Measurements from ENCODE around the gene TANC1.

TANC1 gene

DNA sequence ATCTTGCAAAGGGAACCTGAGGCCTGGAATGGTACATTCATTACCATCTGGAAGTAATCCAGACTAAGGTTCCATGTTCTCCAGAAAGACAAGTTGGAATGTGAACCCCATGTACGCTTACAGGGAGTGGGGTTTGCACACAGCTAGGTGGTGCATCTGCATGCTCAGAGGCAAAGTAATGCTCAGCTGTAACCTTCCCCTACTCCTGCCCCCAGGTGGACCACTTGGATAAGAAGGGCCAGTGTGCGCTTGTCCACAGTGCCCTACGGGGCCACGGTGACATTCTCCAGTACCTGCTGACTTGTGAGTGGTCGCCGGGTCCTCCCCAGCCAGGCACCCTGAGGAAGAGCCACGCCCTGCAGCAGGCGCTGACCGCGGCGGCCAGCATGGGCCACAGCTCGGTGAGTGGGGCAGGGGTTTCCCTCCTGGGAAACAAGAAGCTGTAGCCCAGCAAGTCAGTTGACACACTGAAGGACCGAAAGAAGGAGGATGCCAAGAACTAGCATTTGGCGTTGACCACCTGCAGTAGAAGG lies 228.0 kb downstream of the TANC1 start:
- no peak for DNase-seq (ENCODE audit: low spot score)

- no peak for DNase-seq (ENCODE audit: low spot score)
Measured at GRCh38 chr2:159199236-159199635, 230.8 kb downstream of the TANC1 start.

DNA sequence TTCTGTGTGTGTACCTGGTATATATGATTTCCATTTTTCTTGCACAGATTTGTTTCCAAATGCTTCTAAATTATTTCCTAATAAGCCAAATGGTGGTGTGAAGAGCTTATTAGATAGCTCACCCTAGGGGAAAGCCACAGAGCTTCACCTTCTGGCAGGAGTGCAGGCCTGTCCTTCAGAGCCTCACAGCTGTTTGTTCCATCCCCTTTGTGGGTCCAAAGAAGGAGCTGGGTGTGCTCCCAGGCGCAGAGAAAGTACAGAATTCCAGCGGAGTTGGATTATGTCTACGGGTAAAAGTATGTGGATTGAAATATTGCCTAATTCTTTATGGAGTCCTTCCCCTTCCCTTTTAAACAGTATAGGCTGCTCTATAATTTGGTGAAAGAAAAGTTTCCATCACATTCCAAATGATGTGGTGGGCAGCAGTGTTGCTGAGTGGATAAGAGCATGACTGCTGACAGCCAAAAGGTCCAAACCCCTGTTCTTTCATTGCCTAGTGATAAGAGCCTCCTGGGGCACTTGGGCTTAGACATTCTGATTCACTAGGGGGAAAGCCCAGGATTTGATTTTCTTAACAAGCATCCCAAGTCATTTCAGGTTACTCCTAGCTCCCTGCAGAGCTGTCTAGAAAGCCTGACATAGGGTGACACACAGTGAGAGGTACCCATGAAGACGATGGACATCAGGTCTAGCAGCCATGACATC lies 231.5 kb downstream of the TANC1 start:
- no peak for DNase-seq (ENCODE audit: low spot score)

GRCh38 chr2:159200498-159200897 lies 232.1 kb downstream of the TANC1 start:
- DNase-seq (ENCODE audit: low spot score), result no peak

DNA sequence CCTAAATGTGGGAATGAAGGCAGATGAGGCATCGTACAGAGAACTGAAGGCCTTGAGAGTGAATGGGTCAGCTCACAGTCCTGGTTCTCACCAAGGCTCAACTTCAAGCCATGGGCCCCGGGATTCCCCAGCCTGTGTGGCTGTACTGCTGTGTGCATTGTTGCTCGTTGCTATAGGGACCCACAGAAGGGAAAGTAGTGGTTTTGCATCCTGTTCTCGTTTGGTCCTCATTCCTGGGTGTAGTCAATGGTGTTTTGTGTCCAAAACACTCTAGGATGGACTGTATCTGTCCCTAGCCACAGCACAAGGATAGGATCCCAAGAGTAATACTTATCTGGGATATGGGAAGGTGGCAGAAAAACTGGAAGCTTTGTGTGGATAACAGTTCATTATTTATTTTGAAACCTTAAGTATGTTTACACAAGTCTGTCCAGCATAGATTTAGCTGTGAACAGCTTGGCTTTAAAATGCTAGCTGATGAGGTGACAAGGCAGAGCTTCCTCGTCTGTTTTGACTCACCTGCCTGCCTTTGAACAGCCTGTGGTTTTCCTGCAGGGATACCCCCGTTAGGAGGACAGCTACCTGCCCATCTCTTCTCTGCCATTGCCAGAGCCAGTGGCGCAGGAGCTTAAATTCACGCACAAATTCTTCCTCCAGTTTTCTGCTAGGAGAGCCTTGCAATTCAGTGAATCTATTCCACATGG lies 233.1 kb downstream of the TANC1 start:
- no peak for DNase-seq (ENCODE audit: low spot score)

- no peak for DNase-seq (ENCODE audit: low spot score)
Measured at GRCh38 chr2:159202568-159203071, 234.2 kb downstream of the TANC1 start.

- DNase-seq (ENCODE audit: low spot score), result no peak
Measured at GRCh38 chr2:159204381-159205144, 236.1 kb downstream of the TANC1 start.

DNA sequence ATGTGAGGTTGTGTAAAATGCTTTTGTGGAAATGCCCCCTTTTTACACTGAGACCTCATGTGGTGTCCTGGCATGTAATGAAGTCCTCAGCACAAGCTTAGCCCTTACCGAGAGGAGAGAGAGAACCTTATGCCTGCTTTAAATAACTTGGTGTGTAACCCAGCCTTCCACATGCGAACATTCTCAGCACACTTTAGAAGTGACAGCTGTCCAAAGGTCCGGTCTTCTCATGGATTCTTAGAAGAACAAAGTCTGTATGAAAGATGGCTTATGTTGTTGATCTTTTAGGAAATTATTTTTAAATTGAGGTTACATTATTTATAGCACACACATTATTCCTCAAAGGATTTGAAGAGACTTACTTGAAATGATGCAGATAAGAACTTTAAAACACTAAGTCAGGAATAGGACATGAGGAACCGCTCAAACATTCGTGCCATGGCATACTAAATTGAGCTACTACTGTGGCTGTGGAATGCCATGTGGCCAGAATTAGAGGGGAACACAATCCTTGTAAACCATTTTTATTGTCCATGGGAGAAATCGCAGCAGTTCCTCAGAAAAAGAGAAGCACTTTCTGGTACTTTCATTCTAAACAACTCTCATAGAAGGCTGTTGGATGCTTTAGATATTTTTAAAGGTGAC lies 238.4 kb downstream of the TANC1 start:
- no peak for DNase-seq (ENCODE audit: low spot score)

DNA sequence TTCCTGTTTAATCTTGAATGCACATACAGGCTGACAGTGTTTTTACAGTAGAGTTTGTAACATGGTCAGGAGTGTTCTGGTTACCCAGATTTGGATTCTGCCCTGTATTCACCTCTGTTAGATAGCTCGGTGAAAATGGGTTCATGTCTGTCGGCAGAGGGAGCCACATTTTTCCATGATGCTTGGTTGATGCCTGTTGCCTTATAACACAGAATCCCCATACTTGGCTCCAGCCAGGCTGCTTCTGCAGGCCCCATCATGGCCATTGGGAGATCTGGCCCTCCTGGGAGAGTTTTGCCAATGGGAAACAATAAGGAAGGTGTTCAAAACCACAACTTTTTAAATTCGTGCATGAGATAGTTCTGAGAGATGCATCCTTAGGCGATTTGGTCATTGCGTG lies 240.0 kb downstream of the TANC1 start:
- no peak for DNase-seq (ENCODE audit: low spot score)

- DNase-seq (ENCODE audit: low spot score), result no peak
Measured at GRCh38 chr2:159209341-159210306, 241.2 kb downstream of the TANC1 start.

DNA sequence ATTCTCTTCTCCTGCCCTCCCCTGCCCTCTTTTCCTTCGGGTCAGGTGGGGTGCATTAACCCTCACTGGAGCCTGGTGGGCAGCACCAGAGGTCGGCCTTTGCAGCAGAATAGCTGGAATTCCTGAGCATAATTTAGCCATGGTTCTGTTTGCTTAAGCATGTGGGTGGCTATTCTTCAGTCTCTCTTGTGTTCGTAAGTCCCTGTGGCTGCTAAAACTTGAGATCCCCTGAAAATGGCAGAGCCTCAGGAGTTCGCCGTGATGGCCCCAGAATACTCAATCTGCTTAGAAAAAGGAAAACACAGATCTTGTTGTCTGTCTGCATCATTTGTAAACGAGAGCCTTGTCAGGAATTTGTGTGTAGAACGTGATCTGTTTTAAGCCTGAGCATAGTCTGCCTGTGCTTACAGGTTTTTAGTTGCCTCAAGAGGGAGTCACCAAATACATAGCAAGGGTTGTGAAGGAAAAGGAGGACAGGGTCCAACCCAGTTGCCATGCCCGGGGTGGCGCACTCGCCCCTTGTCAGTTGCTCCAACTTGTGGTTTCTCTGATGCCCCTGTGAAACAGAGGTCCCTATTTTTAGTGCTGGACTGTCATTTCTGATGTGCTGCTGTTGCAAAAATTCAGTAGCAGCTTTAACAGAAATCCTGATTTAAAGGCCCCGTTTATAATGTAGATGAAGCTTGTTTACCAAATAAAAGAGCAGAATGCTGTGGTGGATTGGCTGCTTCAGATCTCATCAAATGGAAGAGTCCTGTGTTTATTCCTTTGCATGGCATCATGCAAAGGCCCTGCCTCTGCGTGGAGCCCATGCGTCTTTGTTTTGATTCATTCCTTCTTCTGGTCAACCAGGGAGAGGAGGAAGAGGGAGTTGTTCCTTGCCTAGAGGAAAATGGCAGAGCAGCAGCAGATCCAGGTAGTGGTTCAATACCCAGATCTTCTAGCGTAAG lies 243.3 kb downstream of the TANC1 start:
- no peak for DNase-seq (ENCODE audit: low spot score)

DNA sequence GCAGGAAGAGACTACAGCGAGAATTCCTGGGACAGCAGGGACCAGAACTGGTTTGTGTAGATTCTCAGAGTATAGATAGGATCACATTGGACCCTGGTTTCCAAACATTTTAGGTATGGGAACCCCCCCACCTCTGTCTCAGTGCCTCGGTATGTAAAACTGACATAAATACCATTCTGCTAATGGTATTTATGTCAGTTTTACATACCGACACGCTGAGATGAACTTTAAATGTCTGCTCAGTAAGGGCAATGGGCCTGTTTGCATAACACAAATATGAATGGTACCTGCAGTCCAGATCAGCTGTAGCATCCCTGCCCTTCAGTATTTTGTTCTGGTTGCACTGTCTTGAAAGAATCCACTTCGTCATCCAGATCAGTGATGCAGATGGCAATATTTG lies 244.9 kb downstream of the TANC1 start:
- DNase-seq (ENCODE audit: low spot score), result no peak

- no peak for DNase-seq (ENCODE audit: low spot score)
Measured at GRCh38 chr2:159214325-159214865, 246.0 kb downstream of the TANC1 start.

DNA sequence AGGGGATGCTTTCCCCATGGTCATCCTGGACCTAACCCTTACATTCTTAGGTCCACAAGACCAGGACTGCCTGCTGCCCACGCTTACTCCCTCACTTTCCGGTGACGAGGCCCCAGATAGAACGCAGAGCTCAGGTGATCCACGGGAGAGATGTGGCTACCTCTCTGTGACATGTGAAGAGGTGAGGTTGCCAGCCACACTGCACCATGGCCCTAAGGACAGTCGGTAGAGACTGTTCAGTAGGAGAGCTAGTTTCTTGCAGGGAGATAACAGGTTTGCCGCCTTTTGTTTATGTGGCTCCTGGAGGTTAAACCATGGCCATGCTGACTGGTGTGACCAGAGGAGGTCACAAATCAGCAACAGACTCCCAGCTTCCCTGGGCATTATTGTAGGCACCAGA lies 246.7 kb downstream of the TANC1 start:
- DNase-seq (ENCODE audit: low spot score), result no peak

DNA sequence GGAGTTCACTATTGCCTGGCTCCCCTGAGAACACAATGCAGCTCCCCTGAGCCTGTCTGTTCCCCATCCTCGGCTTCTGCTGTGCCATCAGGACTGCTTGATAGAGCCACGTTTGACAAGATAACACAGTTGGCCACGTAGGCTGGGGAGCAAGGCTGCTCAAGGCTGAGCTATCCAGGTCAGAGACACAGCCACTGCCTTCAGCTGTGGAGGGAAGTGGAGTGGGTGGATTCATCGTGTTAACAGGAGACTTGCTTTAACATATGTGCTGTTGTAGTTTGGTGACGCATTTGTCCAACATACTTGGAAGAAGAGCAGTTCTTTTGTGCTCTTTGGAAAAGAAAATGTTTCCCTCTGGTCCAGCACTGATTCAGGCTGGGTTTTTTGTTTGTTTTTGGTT lies 249.2 kb downstream of the TANC1 start:
- DNase-seq (ENCODE audit: low spot score), result no peak

GRCh38 chr2:159218389-159218788 lies 249.9 kb downstream of the TANC1 start:
- no peak for DNase-seq (ENCODE audit: low spot score)

- no peak for DNase-seq (ENCODE audit: low spot score)
Measured at GRCh38 chr2:159219394-159219998, 251.1 kb downstream of the TANC1 start.

- no peak for DNase-seq (ENCODE audit: low spot score)
Measured at GRCh38 chr2:159224061-159224813, 255.8 kb downstream of the TANC1 start.
